ENCODE data around the gene TBC1D14.

TBC1D14 gene

DNA sequence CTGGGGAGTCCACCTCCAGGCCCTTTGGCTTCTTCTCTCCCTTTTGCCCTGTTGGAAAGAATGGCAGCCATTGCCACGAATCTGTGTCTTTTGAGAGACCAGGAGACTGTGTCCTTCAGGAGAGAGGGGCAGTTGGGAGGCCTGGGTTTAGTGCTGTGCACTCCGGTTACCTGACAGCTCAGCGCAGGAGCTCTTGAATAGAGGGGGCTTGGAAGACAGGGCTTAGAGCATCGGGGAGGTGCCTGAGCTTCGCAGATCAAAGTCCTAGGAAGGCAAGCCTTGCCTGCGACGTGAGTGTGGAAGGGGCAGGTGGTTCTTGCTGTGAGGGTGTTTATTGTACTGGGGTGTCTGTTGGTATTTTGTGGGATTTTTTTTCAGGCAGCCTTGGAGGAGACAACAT lies 91.6 kb downstream of the TBC1D14 start:
- DNase-seq = no peak
- ATAC-seq = no peak

DNA sequence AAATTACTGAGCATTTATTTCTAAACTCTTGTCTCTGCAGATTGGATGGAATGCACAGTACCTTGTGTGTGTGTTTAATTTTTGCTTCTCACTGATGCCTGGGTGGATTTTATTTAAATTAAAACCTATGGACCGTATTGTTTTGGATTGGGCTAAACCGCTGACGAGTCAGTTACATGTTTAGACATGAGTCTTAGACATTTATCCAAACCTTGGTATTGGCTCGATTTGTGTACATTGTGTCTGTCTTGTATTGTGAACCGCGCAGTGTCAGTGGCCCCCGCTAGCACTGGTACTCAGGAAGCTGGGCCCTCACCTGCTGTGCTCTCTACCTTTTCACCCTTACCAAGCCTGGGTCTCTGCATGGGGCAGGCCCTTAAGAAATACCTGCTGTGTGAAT lies 92.7 kb downstream of the TBC1D14 start:
- DNase-seq (no peak), ATAC-seq (no peak)

DNA sequence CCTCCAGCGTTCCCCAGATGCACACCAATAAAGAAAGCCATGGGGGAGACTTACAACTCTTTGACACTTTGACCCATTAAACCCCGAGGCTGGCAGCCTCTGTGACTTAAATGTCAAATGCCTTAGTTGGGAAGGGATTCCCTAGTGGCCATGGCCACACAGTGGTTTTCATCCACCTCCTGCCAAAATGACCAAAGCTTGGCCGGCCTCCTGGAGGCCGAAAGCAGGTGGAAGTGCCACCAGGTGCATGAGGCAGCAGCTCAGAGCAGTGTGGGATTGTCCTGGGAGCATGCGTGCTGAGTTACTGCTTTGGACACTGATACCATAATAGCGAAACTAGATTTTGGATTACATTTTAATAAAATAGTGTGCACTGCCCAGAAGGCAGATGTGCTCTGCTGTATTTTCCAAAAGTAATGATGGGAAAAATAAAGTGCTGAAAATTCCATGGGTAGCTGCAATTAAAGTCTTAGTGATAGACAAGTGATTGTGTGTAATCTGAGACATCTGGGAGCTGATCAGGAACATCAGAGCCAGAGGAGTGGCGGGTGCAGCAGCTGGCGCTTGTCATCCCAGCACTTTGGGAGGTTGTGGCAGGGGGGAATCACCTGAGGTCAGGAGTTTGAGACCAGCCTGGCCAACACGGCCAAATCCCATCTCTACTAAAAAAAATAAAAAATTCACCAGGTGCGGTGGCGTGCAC lies 93.7 kb downstream of the TBC1D14 start:
- no peak for DNase-seq
- ATAC-seq = no peak

DNA sequence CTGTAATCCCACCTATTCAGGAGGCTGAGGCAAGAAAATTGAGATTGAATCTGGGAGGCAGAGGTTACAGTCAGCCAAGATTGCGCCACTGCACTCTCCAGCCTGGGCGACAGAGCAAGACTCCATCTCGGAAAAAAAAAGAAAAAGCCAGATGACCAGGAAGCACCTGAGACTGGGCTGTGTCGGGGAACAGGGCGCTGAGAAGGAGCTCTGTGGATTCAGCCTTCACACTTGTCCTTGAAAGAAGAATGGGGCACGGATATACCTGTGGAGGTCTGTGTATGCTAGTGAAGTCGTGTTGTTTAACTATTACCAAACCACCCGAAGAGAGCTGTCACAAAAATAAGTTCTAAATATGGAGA lies 94.2 kb downstream of the TBC1D14 start:
- no peak for ATAC-seq
- no peak for DNase-seq

DNA sequence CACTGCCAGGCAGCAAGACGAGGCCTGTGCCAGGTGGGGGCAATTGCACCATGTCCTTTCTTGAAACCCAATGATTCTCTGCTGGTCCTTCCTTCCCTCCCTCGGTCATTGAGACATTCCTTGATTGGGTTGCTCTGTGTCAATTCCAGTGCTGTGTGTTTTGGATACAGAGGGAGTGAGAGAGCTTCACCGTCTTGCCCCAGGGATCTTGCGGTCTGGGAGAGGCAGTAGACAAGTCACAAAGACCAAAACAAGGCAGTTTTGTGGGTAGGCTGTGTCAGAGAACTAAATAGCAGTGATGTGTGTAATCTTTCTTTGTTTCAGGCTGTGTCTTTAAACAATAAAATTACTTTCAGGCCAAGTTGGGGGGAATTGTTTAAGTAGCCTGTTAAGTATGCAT lies 94.7 kb downstream of the TBC1D14 start:
- ATAC-seq (no peak), DNase-seq (no peak)

DNA sequence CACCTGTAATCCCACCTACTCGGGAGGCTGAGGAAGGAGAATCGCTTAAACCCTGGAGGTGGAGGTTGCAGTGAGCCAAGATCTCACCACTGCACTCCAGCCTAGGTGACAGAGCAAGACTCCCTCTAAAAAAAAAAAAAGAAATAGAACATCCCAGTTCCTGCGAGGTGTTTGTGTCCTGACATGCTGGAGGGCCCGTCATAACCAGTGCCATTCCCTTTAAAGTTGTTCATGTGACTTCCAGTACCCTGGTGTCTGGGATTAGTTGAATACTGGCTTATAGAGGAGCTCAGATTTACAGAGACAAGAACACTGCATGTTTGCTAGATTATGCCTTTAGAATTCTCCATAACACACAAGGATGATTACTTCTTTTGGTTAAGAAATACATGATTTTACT lies 95.9 kb downstream of the TBC1D14 start:
- DNase-seq (no peak), ATAC-seq (no peak)

DNA sequence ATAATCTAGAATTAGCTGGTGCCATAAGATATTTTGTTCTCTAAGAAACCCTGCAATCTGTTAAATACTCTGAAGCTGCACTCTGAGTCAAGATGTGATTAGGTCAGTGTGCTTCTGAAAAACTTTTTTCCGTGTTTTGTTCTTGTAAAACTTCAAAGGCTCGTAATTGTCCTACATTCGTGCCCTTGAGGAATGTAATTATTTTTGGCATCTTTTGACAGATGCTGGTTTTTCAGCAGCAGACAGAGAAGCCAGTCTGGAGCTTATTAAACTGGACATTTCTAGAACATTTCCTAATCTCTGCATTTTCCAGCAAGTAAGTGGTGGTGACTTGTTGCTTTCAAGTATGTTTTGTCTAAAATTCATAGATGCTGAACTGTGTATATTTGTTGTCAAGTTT lies 96.8 kb downstream of the TBC1D14 start:
- DNase-seq = no peak
- no peak for ATAC-seq

DNA sequence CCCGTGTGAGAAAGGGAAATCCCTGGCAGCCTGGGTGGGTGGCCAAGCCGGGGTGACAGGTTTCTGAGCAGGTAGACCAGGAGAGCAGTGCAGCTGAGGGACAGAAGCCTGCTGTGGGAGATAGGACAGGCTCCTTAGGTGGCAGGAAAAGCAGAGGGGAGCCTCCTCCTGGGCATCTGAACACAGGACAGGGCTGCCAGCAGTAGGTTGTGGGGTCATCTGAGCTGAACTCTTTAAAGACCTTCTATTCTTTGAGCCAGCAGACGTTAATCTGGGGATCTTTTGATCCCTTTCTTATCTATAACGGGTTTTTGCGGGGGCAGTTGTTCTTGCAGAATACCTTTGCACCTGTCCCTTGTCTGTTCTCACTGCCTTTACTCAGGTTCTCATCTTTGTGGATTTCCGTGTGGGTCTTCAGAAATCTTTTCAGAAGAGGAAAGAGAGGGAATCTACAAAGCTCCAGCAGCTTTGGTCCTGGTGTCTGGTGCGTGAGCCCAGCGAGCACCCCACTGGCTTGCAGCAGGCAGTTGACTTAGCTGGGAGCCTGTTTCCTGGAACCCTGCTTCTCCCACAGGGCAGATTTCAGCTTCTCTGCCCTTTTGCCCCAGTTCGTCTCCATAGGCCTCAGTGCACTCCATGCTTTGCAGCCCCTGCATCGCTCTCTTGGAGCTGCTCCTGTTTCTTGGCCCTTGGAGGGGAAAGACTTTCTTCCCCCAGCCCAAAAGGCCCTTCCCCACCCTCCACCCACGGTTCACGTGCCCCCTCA lies 97.7 kb downstream of the TBC1D14 start:
- no peak for ATAC-seq
- DNase-seq = no peak

DNA sequence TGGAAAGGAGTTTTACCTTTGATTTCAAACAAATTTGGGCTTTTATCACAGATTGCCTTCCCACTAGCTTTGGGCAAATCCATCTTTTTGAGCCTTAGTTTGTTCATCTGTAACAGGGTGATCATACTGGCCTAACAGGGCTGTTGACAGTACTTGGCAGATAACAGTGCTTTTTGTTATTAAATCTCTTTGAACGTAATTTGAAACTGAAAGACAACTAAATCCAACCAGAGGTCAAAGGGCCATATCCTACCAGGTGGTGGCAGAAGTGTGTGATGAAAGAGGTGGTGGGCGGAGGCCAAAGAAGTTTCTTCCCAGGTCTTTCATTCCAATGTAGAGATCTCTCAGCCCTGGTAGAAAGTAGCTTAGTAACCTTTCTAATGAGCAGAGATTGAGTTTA lies 98.3 kb downstream of the TBC1D14 start:
- DNase-seq (no peak), ATAC-seq (no peak)

DNA sequence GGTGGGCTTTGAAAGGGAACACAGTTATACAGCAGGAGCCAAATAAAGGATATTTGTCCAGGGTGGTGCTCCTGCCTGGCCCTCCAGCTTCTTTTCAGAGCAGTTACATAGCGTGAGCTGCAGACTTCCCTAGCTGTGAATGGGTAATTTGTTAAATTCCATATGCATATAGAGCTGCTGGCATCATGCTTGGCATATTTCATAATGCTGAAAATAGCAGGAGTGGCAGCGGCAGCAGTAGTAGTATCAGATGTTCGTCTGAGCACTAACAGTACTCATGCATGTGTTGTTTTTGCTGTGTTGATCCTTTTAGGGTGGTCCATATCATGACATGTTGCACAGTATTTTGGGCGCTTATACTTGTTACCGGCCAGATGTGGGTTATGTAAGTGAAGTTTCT lies 99.9 kb downstream of the TBC1D14 start:
- DNase-seq (no peak), ATAC-seq (no peak)

DNA sequence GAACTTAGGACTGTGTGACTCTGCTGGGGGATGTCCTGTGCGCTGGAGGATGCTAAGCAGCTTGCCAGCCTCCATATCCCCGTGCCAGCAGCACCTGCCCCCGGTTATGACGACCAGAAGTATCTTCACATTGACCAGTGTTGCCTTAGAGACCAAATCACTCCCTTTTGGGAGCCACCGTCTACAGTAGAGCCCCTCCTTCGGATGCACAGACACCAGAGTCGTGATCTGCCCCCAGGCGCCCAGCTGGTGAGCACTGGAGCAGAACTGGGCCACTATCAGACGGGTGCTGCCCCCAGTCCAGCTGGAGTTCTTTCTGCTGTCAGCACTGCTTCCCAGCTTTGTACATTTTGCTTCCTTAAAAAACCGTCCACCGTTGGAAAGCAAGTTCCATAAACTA lies 103.5 kb downstream of the TBC1D14 start:
- no peak for ATAC-seq
- DNase-seq = no peak

DNA sequence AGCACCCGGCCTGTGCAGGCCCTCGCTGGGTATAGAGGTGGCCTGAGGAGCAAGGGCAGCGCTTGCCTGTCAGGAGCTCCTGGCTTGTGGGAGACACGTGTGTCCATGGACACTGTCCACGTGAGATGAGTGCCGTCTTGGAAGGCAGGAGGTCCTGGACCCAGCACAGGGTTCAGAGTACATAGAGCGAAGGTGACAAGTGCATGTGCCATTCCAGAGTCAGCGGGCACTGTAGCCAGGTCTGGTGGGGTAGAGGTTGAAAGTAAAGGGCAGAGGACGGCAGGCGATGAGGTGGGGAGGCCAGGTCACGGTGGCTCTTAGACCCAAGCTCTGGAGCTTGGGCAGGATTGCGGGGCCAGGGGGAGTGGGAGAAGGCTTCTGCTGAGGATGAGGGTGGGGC lies 105.2 kb downstream of the TBC1D14 start:
- ATAC-seq (no peak), DNase-seq (no peak)

DNA sequence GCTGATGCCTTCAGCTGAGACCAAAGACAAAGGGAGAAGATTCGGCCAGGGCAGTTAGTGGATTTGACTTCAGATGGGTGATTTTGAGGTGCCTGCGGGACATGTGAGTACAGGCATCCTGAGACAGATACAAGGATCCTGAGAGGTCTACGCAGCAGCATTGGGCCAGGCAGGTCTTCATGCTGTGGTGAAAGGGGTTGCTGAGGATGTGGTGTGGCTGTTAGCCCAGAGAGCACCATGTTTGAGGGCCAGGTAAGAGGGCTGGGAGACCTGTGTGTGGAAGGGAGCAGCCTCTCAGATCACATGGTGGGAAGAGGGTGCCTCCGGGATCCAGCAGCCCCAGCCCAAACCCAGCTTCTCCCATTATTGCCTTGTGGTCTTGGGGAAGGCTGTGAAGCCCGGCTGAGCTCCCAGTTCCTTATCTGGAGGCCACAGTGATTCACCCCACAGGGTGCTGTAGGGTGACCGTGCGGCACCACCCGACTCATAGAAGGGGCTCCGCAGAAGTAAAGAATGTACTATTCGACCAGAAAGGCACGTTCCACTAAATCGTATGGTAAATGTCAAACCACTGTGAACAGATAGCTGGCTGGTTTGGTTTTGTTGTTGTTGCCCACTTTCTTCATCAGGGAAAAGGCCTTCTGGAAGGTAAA lies 105.9 kb downstream of the TBC1D14 start:
- DNase-seq (no peak), ATAC-seq (no peak)

DNA sequence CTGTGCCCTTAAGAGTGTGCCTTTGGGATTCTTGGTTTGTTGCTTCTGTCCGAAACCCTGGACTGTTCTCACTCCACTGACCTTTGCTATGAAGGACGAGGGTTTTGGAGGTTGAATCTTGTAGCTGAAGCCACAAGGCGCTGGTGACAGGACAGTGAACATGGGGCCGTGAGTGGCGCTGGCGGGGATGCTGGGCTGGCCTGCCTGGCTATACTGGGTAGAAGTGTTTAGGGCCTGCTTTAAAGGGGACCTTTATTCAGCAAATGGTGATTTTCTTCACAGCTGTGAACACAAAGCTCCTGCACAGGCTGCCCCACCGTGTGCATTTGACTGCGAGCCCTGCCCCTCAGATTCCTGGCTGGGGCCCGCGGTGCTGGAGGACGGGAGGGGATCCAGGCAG lies 106.5 kb downstream of the TBC1D14 start:
- DNase-seq (no peak), ATAC-seq (no peak)

DNA sequence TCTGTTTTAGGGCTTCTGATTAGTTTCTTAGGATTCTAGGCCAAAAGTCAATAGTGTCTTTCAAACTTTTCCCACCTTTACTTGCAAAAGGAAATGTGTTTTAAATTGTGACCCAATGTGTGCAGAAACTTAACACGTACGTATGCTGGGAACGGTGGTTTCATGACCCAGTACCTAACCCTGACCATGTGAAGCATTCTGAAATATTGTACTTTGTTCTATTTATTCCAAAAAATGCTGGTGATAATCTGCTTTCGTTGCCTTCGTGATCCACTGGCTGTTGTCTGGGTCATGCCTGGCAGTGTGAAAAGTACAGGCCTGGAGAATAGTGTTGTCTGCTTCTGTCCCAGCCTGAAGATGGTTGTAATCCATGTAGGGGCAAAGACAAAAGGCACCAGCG lies 106.9 kb downstream of the TBC1D14 start:
- DNase-seq (no peak), ATAC-seq (no peak)

DNA sequence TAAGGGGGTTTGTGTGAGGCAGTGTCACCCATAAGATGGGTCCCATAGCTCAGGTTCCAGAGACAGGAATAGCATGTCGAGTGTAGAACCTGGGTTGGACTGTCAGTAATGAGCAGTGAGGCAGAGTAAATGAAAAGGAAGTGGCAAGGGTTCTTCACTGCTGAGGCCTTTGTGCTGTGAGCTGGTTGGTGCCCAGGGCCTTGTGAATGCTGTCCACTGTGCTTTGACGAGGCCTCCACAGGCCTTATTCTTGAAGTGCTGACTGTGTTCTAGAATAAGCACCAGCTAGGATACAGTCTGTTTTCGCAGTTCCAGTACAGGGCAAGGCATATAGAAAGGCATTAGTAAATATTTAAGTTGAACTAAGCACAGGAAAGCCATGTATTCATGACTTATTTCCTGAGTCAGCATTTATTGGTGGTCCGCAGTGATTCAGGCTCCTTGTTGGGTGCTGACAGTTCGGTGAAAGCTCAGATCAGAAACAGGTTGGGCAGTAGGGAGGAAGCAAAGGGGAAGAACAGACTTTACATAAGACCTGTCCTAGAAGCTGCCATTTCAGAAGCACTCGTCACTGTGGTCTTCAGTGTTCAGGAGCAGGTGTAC lies 107.9 kb downstream of the TBC1D14 start:
- ATAC-seq (no peak), DNase-seq (no peak)

DNA sequence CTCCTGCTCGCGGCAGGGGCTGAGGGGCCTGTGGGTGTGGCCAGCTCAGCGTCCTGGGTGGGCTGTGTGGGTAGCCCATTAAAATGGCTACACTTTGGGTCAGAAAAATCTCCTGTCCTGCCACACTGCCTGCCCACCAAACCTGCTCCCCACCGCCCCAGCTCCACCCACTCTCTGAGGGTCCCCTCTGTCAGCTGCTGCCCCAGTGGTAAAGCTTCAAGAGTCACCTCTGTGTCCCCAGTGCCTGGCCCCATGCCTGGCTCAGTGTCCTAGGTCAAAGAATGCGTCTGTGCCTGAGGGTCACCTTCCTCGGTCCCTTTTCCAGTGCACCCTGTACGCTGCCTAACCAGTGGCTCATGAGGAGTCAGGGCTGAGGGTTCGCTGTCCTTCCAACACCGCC lies 108.7 kb downstream of the TBC1D14 start:
- DNase-seq (no peak), ATAC-seq (no peak)

DNA sequence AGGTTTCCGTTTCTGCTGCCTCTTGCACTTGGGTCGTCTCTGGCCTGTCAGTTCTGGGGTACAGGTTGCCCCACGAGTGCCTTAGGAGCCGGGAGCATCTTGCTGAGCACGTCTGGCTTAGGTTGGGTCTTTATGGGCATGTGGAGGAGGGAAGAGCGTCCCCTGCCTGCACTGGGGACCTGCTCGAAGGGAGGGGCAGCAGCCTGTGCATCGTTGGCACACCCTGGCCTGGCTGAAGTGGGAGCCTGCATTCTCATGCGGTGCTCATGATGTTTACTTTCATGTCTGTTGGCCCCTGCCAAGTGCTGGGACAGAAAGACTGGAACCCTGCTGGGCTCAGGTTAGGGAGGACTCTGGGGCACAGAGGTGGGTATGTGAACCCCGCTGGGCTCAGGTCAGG lies 109.7 kb downstream of the TBC1D14 start:
- no peak for DNase-seq
- ATAC-seq = no peak

DNA sequence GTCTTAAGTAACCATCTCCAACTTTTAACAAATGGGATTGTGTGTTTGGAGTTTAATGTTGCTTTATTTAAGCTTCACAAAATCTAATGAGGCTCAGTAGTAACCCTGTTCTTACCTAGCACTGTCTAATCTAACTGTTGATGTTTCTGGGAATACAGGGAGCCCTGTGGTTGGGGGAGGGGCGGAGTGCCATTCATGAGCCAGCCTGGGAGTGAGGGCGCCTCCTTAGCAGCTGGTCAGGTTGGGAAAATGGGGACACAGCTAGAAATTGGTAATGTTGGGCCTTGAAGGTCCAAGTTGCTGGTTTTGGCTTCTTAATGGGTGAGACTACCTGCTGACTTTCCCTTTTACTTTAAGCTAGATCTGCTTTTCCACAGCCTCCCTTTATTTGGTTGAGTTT lies 110.7 kb downstream of the TBC1D14 start:
- no peak for DNase-seq
- ATAC-seq = no peak

DNA sequence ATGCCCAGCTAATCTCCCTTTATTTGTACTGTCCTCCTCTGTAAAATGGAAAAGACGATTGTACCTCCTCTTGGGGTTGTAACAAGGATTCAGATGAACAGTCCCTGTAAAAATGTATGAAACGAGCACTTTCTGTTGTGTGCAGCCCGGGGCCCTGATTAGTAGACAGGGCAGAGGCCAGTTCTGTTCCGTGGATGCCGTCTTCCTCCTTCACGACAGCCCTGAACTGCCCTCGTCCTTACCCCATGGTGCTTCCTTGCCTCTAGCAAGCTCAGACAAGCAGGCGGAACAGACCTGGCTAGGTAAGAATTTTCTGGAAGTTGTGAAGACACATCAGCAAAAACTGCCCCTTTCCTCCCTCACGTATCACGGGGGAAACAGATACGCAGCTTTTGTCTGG lies 111.2 kb downstream of the TBC1D14 start:
- ATAC-seq (no peak), DNase-seq (no peak)

DNA sequence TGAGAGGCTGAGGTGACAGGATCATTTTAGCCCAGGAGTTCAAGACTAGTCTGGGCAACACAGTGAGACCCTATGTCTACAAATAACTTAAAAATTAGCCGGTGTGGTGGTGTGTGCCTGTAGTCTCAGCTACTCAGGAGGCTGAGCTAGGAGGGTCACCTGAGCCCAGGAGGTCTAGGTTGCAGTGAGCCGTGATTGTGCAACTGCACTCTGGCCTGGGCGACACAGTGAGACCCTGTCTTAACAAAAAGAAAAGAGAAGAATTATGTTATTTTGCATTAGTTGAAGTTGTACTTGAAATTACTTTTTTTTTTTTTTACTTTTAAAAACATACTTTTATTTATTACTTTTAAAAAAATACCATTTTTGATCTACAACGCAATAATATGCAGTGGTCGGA lies 111.7 kb downstream of the TBC1D14 start:
- DNase-seq (no peak), ATAC-seq (no peak)

DNA sequence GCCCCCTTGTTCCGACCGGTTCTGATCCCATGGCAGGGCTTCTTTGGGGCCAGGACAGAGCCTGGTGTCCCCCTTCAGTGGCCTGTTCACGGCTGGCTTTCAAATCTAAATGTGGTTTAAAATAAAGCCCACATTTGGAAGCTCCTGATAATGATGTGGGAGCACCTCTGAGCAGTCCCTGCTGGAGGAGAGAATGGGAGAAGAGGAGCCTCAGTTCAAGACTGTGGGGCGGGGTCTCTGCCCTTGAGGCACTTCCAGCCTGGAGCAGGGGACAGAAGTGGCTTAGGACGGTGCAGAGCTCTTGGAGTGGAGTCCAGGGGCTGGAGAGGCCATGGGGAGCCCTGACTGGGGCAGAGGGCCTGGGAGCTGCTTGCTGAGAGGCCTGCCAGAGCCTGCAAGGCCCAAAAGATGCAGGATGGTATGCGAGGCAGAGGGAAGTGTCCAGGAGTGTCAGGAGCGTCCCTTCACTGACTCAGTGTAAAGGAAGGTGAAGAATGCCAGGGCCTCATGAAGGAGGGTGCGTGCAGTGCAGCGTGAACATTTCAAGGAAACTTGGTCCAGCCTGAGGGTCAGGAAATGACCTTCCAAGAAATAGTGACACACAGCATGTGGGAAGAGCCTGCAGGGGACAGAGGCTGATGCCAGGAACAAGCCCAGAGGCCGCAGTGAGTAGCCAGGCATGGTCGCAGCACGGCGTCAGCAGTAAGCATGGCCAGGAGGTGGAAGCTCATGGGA lies 112.5 kb downstream of the TBC1D14 start:
- DNase-seq (no peak), ATAC-seq (no peak)

DNA sequence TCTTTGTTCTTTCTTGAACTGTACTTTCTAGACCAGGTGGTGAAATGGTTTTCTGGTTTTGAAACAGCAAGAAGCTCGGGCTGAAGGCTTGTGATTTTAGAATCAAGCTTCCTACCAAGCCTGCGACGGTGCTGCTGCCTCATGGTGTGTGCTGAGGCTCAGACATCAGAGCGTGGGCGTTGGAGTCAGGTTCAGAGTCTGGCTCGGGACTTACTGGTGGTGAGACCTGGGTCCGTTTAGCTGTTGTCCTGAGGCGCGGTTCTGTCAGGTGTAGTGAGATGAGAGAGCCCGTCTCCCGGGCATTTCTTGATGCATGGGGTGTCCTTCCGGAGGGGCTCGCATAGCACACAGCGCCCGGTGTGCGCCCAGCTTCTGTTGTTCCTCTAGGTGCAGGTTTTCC lies 113.9 kb downstream of the TBC1D14 start:
- ATAC-seq (no peak), DNase-seq (no peak)

Measured in stimulated activated naive CD8-positive, alpha-beta T cell treated with anti-CD3 and anti-CD28 coated beads, Interleukin-15, Interleukin-2, amounts not matched to agents 100 U/mL and 50 U/mL, for 24 hours (primary cell).